Measurements from ENCODE around the gene NOD1.
"Not testable (repeated sequence)": the region's sequence is repeated elsewhere in the genome, so short reads cannot be mapped to it uniquely, and the experiment has no call there.

DNA sequence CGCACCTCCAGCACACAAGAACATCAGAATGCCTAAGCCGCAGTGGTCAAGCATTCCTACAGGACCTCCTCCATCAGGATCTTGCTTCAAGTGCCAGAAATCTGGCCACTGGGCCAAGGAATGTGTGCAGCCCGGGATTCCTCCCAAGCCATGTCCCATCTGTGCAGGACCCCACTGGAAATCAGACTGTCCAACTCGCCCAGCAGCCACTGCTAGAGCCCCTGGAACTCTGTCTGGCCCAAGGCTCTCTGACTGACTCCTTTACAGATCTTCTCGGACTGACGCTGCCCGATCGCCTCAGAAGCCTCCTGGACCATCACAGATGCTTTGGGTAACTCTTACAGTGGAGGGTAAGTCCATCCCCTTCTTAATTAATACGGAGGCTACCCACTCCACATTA lies 2.8 kb upstream of the NOD1 start:
- TF ChIP-seq, protein P1, sequence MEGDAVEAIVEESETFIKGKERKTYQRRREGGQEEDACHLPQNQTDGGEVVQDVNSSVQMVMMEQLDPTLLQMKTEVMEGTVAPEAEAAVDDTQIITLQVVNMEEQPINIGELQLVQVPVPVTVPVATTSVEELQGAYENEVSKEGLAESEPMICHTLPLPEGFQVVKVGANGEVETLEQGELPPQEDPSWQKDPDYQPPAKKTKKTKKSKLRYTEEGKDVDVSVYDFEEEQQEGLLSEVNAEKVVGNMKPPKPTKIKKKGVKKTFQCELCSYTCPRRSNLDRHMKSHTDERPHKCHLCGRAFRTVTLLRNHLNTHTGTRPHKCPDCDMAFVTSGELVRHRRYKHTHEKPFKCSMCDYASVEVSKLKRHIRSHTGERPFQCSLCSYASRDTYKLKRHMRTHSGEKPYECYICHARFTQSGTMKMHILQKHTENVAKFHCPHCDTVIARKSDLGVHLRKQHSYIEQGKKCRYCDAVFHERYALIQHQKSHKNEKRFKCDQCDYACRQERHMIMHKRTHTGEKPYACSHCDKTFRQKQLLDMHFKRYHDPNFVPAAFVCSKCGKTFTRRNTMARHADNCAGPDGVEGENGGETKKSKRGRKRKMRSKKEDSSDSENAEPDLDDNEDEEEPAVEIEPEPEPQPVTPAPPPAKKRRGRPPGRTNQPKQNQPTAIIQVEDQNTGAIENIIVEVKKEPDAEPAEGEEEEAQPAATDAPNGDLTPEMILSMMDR (IDR thresholded peaks at IDR 0.05), result not testable (repeated sequence)
- TF ChIP-seq POLR2A (IDR thresholded peaks at IDR 0.05), result not testable (repeated sequence)
